Measurements from ENCODE around the gene CELF4.
A peak's percentile ranks its signal among the peaks of the same experiment; 100 is the strongest.

The CELF4 gene

DNA sequence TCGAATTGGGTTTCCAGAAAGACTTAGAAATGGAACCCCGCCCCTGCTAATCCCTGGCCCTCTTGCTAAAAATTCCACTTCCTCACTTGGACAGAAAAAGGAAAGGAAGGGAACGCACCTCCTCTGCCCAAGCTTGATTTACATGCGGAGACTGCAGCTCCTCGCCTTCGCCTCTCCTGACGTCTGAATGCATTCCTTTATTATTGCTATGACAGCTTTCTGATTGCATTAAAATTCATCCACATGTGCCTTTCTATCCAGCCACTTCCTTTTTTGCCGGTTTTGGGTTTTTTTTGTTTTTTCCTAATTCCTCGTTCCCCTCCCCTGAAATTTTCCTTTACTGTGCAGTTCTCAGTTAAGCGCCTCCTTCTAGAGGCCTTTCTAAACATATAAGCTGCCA is 287.8 kb downstream of the CELF4 start:
- DNase-seq (ENCODE audit: low spot score), result no peak

DNA sequence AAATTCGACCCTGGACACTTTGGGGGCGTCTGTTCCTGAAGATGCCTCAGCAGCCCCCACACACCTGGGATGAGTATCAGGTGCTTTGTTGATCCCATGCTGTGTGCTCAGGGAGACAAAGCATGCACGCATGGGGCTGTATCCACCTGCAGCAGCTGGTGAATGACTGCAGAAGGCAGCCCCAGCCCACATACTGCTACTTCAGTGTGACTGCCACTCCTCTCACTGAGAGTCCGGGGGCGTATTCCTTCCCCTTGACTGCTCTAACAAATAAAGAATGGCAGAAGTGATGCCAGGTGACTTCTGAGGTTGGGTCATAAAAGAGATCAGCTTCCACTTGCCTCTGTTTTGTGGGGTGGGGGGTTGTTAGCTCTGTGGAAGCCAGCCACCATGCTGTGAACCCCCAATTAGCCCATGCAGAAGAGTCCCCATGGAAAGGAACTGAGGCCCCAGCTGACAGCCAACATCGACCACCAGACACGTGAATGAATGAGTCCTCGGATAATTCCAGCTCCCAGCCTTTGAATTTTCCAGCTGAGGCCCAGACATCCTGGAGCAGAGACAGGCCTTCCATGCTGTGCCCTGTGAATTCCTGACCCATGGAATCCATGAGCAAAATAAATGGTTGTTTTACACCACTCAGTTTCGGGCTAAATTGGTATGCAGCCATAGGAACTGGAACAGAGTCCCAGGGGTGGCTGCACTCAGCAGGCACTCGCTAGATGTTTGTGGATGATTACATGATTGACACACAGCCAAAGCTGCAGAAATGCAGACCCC is 289.3 kb downstream of the CELF4 start:
- no peak for DNase-seq (ENCODE audit: low spot score)

DNA sequence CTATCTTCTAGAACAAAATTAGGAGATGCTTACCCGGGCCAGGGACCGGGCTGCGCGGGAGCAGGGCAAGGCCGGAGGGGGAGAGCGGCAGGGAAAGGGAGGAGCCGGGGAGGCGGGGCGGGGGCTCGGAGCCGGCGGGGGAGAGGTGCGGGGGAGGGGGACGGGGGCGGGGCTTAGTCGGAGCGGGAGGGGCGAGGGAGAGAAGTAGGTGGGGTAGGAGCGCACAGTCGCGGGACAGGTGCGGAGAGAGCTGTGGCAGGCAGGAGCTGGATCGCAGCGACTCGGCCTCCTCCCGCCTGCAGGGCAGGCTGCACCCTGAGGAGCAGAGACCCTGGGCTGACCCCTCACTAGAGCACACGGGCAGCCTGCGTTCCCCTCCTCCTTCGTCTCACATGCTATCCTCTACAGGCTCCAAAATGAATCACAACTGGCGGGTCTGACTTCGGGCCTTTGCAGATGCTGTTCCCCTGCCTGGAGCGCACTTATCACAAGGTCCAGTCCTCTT is 290.3 kb downstream of the CELF4 start:
- no peak for DNase-seq (ENCODE audit: low spot score)

DNA sequence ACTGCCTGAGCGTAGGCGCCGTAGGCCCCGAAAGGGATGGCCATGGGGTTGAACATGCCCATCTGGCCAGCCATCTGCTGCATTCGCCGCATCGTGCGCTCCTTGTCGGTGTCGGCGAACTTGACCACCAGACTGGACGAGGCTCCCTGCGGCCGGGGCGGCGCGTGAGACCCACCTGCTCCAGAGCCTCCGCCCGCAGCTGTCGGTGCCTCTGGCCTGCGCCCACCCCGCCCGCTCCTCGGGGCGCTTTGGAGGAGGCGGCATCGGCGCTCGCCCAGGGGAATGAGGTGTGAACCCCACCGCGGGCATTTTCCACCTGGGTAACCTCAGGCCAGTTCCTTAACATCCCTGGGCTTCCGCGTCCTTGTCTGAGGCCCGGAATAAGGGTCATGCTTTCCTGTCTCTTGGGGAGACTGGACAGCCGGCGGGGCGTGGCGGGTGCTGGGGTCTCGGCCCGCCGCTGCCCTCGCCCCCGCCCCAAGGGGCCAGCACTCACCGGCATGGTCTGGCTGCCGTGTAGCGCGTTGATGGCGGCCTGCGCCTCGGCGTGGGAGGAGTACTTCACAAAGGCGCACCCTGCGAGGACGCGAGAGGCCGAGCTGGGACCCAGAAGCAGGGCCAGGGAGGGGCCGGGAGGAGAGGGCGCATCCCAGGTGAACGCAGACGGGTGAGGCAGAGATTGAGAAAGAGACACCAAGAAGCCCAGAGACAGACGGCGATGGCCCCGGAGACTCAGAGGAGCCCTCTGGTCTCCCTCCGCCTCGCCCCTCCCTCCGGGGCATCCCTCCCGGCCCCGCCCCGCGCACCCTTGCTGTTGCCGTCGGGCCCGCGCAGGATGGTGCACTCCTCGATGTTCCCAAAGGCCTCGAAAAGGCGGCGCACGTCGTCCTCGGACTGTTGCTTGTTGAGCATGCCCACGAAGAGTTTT is 291.0 kb downstream of the CELF4 start:
- DNase-seq (ENCODE audit: low spot score), result no peak

DNA sequence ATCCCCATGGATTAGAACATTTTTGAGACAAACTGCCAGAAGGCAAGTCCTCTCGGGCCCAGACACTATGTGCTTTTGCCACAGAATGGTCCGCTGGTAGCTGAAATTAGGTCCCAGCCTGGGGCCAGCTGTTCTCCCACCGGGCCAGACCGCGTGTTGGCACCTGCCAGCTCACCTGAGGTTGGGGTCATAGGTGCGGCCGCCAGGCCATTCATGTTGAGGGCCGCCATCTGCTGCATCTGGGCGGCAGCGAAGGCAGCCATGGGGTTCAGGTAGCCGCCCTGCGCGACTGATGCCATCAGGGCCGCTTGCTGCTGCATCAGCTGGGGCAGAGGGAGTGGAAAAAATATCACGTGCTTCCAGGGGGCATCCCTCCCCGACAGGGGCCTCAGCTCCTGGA is 292.8 kb downstream of the CELF4 start:
- DNase-seq (ENCODE audit: low spot score), result no peak

DNA sequence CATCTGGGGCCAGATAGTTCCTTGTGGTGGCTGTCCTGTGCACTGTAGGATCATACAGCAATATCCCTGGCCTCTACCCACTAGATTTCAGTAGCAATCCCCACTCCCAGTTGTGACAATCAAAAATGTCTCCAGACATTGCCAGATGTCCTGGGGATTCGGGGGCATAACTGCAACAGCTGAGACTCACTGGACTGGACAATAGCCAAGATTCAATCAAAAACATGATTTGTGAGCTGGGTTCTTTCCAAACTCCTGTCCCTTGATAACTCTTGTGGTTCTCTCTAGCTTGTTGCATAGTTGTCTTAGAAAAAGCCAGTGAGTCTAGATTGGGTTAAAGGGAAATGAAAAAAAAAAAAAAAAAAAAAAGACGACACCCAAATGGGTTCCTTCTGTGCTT is 293.4 kb downstream of the CELF4 start:
- no peak for DNase-seq (ENCODE audit: low spot score)

DNA sequence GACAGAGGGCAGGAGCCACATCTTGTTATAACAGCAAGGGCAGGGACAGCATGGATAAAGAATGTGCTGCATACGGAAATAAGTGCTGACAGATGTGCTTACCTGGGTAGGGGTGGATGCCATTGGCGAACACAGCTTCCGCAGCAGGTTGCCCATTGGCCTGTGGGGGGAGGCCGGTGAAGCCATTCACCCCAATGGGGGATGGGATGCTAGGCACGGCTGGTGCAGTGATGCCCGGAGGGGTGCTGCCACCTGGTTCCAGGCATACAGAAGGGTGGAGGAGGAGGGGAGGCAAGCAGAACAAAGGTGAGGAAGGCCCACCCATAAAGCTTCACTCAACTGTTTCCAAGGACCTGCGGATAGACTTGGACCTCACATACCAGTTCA is 294.9 kb downstream of the CELF4 start:
- DNase-seq (ENCODE audit: low spot score), result no peak

DNA sequence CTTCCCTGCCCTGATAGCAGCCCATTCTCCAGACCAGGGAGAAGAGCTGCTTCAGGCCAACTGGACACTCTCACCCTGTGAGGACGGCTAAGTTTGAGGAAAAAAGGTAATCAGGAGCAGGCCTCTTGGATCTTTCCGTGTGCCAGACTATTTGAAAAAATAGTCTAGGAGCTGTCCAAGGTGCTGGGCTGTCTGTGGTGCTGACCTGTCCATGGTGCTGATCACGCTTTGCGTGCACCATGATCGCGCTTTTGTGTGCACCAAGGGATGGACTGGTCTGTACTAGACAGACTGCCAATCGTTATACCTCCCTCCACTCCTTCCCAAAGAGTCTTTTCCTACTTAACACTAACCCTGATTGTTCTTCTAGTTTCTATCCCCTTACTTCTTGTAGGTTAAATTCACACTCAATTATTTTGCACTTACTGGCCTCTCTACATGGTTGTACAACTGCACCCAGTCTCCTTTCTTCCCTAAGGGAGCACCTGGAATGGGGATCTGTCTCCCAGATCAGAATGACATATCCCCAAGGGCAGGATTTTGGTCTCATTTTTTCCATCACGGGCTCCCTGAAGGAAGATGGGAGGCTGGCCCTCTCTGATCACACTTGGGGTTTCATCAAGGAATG is 295.4 kb downstream of the CELF4 start:
- peak; percentile 25 for DNase-seq (ENCODE audit: low spot score)

DNA sequence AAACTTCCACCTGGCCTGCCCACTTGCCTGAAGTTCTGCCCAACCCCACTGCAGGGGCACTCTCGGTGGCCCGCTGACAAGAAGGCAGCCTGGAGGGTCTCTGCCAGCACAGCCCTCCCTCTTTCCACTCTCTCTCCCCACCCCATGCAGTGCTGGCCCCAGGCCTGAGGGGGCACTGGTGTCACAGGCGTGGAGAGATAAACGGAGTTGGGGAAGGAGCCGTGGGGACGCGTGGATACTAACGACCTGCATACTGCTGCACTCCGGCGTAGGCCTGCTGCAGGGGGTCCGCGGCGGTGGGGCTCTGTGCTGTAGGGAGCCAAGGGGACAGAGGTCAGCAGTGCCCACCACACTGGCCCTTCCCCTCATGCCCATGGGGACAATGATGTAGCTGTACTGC is 299.3 kb downstream of the CELF4 start:
- DNase-seq (ENCODE audit: low spot score), result no peak

DNA sequence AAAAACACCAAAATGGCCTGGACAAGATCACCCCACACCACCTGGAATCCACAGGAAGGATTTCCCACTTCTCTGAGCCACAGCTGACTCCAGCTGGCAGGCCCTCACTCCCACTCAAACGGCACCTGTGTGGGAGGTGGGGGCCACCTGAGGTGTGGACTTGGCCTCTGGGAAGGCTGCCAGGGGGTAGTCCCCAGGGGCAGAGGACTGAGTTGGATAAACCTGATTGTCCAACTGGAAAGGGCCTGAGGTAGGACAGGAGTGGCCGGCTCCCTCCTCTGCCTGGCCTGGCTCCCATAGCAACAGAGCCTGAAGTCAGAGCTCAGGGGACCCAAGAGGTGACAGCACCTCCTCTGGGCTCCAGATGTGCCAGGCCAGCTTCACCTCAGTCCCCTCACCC is 300.2 kb downstream of the CELF4 start:
- no peak for DNase-seq (ENCODE audit: low spot score)

DNA sequence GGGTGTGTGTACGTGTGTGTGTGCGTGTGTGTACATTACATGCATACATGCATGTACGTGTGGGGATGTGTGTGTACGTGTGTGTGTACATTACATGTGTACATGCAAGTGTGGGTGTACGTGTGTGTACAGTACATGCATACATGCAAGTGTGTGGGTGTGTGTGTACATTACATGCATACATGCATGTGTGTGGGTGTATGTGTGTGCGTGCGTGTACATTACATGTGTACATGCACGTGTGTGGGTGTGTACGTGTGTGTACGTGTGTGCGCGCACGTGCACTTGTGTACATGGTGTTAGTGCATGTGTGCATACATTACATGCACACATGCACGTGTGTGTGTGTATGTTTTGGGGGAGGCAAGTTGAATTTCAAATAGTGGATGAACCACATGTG is 300.6 kb downstream of the CELF4 start:
- no peak for DNase-seq (ENCODE audit: low spot score)

DNA sequence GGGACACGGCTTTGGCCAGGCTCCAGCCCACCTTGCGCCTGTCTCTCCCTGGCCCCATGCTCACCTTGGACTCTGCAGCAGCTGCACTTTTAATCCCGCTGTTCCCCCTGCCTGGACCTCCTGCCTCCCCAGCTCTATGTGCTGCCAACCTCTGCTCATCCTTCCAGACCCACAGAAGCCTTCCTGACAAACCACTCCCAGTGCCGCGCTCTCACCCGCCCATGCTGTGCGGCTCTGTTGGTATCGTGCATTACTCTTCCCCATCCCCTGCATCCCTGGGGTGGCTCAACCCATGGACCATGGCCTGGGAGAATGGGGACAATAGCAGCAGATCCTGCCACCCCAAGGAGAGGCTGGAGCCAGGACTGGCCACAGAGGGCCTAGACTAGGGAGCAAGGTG is 303.6 kb downstream of the CELF4 start:
- no peak for DNase-seq (ENCODE audit: low spot score)

DNA sequence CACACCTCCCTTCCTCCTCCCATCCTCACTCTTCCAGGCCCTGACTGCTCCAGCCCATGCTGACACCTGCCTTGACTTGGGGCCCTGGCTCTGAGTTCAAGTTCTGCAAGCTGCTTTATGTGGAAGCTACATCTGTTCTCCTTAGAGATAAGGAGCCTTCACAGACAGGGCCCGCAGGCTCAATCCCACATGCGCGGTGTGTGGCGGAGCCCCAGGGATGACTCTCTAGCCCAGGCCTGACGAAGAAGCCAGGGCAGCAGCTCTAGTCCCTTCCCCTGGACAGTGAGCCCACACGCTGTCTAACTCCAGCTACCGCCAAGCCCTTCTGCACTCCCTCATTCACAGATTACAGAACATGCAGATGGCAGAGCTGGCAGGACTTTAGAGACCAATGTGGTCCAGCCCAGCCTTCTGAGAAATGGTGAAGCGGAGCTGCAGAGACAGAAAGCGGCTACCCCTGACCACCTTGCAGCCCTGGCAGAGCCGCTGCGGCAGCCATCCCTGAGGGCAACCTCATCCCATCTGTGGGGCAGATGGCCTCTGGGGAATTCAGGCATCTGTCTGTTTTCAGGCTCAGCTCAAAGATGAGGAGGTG is 304.3 kb downstream of the CELF4 start:
- DNase-seq (ENCODE audit: low spot score), result no peak

DNA sequence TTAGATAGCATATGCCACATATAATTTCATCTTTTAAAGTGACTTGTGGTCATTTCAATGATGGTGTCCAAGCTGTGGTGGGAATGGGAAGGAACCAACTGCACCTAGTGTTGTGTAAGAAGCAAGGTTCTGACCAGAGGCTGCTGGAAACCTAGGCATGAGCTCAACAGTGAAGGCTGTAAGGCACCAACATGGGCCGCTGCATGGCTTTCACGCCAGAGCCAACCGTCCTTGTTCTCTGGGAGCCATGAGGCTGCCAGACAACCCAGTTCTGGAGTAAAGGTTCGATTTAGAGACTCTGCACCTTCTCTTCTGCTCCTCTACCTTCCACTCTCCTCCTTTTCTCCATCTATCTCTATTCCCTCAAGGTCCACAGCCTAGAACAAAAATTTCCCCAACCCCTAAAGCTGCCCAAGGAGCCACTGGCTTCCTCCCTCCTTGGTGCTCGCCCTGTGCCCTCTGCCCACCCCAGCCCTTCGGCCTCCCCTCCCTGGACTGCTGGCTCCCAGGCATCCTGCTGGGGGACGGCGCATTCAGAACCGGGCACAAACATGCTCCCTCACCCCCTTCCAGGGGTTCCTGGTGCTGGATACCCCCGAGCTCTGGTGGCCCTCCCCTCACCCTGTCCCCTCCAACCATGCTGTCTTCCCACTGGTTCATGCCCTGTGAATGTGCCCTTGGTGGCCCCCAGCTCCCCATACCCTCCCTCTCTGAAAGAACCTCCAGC is 305.1 kb downstream of the CELF4 start:
- no peak for DNase-seq (ENCODE audit: low spot score)

DNA sequence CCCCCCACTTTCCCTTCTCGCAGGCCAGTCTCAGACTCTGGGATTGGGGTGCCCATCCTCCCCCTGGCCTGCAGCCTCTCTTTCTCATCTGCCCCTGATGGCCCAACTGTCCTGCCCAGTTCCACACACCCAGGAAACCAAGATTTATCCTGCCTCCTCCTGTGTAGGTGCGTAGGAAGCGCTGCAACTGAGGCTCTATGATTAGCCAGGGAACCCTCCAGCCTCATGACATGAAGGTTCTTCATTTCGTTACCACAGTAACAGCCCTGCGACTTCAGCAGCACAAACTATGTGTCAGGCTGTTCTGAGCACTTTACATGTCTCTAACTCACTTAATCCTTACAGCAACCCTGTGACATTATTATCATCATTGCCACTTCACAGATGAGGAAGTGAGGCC is 305.9 kb downstream of the CELF4 start:
- DNase-seq (ENCODE audit: low spot score), result no peak

DNA sequence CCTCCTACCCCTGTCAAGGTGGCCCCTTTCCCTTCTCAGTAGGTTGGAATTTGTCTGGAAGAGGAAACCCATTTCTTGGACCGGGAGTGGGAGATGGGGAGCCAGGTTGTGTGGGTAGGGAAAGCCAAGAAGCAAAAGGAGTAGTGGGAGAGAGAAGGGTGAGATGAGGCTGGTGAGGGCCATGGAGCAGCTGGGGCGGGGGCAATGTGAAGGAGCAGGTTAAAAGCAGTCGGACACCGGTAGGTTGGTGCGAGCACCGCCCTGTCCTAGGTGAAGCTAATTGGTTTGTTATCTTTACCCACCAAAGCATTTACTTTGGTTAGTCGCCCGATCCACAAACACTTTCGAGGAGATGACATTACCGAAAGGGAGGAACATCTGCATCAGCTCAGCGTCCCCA is 306.8 kb downstream of the CELF4 start:
- no peak for DNase-seq (ENCODE audit: low spot score)

DNA sequence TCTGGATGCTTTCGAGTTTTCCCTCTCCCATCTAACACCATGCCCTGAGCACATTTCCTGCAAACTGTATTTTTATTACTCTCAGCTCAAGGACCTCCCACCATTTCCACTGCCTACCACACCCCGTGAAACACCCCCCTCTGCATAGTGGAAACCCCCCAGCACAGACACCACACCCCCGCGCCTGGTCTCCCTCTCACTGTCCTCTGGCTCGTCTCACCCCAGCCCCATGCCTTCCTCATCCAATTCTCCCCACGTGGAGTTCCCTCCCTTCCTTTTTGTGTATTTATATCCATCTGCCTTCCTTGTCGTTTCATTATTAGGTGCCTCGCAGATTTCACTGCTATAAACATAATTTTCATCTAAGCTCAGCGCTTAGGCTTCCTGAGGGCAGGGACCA is 307.5 kb downstream of the CELF4 start:
- DNase-seq (ENCODE audit: low spot score), result no peak

DNA sequence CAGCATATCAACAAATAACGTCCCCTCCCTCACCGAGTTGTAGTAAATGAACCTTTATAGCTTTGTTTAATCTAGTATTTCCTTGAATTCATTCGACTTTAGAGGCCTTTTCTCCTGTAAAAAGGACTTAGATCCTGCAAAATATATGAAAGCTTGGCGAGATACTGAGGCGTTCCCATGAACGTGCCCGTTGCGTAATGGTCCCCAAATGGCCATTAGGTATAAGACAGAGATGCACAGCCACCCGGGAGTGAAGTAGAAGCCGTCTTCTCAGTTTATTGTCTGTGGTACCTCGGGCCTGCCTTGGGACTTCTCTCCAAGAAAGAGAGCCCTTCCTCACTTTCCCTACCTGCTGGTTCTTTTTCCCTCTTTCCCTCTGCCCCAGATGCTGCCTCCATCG is 310.6 kb downstream of the CELF4 start:
- DNase-seq (ENCODE audit: low spot score), result no peak

DNA sequence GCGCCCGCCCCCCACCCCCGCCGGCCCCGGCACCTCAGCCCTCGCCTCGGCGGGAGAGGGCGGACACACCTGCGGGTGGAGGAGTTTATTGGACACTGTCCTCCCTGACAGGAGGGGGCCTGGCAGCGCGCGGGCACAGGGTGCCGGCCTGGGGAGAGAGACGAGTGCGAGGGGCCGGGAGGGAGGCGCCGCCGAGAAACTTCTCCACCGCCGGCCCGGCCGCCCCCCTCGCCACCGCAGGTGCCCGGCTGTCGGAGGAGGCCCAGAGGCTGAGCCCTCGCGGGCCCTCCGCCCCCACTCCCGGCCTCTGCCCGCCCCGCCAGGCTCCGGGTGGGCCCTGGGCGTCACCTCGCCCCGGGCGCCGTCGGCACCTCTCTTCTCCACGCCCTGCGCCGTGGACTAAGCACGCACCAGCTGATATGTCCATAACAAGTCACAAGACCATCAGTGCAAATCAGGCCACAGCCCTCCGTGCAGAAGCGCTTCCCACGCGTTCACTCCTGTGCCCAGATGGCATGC is 311.3 kb downstream of the CELF4 start:
- DNase-seq (ENCODE audit: low spot score), result no peak

DNA sequence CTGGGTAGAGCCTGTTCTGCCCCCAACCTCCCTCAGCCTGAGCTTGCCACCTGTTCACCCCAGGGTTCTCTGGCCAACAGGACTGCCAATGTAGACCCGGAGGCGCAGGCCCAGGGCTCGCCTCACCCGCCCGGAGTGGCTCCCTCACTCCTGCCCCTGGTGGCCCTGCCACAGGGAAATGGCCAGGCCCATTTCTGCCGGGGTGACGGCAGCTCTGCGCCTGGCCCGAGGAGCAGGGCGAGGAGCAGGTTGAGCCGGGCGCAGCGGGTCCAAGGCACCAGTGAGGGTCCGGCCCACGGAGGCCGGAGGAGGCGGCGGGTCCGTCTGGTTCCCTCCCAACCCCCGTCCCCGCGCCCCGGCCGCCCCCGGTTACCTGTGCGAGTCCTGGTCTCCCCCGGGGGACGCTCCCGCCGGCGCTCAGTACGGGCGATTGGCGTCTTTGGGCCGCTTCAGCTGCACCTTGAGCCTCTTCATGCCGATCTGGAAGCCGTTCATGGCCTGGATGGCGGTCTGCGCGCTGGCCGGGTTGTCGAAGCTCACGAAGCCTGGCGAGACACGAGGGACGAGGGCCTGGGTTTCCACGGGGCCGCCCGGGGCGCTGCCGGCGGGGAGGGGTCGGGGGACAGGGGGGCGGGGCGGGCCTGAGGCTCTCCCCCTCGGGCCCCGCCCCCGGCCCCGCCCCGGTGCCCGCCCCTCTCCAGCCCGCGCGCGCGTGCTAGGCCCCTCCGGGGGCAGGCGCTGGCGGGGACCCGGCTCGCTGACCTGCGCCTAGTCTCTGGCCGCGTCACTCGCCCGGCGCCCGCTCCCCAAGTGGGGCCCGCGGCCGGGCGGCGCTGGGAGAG is 312.0 kb downstream of the CELF4 start:
- no peak for DNase-seq (ENCODE audit: low spot score)

Data from COLO829 (cell line).